ENCODE results near the gene SYT9. TPM values are rescaled to one million over a fixed set of nuclear protein-coding genes. Genes with fewer than 3 reads are reported as not detected.

The SYT9 gene
- total and polyA plus RNA-seq, 2 donors (not counting 3 experiments of a cell fraction or from before 2014, with no cell fraction given) = 0.23 TPM; not detected in 1

GRCh38 chr11:7416080-7416479 is 164.4 kb downstream of the SYT9 start:
- intact Hi-C loops (cut with micrococcal nuclease) = no loop called here

More at GRCh38 chr11:7416080-7416479, 164.4 kb downstream of the SYT9 start:
- no peak overlapping the region for H3K4me3 ChIP-seq (replicated peaks in 1 of 3; ENCODE audit: insufficient read depth in 1 of 3, low read depth in 1 of 3, low read length in 3 of 3)
- H3K27me3 ChIP-seq (ENCODE audit: control insufficient read depth in 2 of 2, insufficient read depth in 2 of 2, low read length in 2 of 2) = no peaks in the 10 kb centered on the region
- DNase-seq (ENCODE audit: low read depth, low spot score) = no peak
- no peaks in the 10 kb centered on the region for H3K79me2 ChIP-seq (ENCODE audit: control insufficient read depth, insufficient read depth, low read length)
- ChIA-PET CTCF (interaction anchor here (1.4 kb wide), 1 partner anchor 26 kb away, joined by 4 read pairs; no protein-coding TSS in a partner anchor), POLR2A (no interaction called here)
- H2AFZ ChIP-seq (ENCODE audit: low read depth, low read length) = no peak overlapping the region
- H3K4me2 ChIP-seq (ENCODE audit: insufficient read depth, low read length) = no peak overlapping the region
- no peaks in the 10 kb centered on the region for H3K9me3 ChIP-seq (replicated peaks; ENCODE audit: control insufficient read depth, insufficient read depth, low read length)
- no peaks in the 10 kb centered on the region for H3K36me3 ChIP-seq (ENCODE audit: control insufficient read depth in 2 of 2, extremely low read depth in 1 of 2, insufficient read depth in 2 of 2, low read length in 2 of 2)
- dilution Hi-C loops (cut with MboI; ENCODE audit: extremely low pct_ligation_motif_present, low sequenced_read_pairs) = no loop called here
- peaks cover 7% of the 10 kb centered on the region for H3K4me1 ChIP-seq (ENCODE audit: control insufficient read depth, extremely low read depth, insufficient read depth, low read length)
- H3K27ac ChIP-seq (ENCODE audit: insufficient read depth, low read depth, low read length) = no peak overlapping the region
- FAIRE-seq = no peak
- no peak overlapping the region for H3K9ac ChIP-seq (replicated peaks; ENCODE audit: extremely low read depth, insufficient read depth, low read length)
- no peaks in the 10 kb centered on the region for H3K9me1 ChIP-seq (replicated peaks; ENCODE audit: control insufficient read depth, extremely low read depth, insufficient read depth, low read length)
- BruUV-seq (replicated peaks) = no TSS peak
- TF ChIP-seq POLR2A (IDR thresholded peaks at IDR 0.05; ENCODE audit: low read depth, low read length) = no peak
- no peak for TF ChIP-seq MYC (IDR thresholded peaks at IDR 0.05; ENCODE audit: low read depth, low read length)
- TF ChIP-seq JUN (IDR thresholded peaks at IDR 0.05; ENCODE audit: borderline replicate concordance, insufficient read depth, insufficient read length, low read depth) = no peak
- no peak for TF ChIP-seq MAX (IDR thresholded peaks at IDR 0.05; ENCODE audit: insufficient read depth, insufficient read length)
- no peak for TF ChIP-seq GATA2 (IDR thresholded peaks at IDR 0.05; ENCODE audit: insufficient read depth, insufficient read length, low read depth, low read length)
- TF ChIP-seq POLR2AphosphoS5 (IDR thresholded peaks at IDR 0.05; ENCODE audit: insufficient read depth, low read depth, low read length) = no peak
- TF ChIP-seq FOS (IDR thresholded peaks at IDR 0.05; ENCODE audit: borderline replicate concordance, insufficient read depth, low read length) = no peak
- no peak for TF ChIP-seq CTCF (IDR thresholded peaks at IDR 0.05; ENCODE audit: extremely low read depth in 1 of 2, insufficient read depth in 1 of 2, low read depth in 1 of 2, low read length in 2 of 2)
- no peak for TF ChIP-seq EZH2 (IDR thresholded peaks at IDR 0.05; ENCODE audit: borderline replicate concordance, low read depth, low read length, severe bottlenecking)
- no peaks in the 10 kb centered on the region for H4K20me1 ChIP-seq (replicated peaks; ENCODE audit: control insufficient read depth, extremely low read depth, insufficient read depth, low read length)

Measured in endothelial cell of umbilical vein (primary cell).